Measurements from ENCODE around the gene USP17L22. TPM values are rescaled to one million over a fixed set of nuclear protein-coding genes. Genes with fewer than 3 reads are reported as not detected.
"Not testable (repeated sequence)": the region's sequence is repeated elsewhere in the genome, so short reads cannot be mapped to it uniquely, and the experiment has no call there.

Gene USP17L22
- total RNA-seq, 6 experiments from 2014 or later, result not detected

DNA sequence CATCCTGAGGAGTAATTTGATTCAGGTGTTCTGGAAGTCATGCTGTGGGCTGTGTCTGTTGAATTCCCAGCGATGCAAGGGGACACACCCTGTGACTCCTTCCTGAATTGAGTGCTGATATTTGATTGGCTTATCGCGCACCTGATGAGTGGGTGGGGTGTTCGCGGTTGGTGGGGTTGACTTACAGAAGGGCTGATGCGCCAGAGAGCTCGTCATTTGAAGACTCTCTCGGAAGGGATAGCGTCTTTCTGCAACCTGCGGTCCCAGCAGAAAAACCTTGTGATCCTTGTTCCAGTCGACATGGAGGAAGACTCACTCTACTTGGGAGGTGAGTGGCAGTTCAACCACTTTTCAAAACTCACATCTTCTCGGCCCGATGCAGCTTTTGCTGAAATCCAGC lies 4.8 kb upstream of the USP17L22 start, which contains the start of gene USP17L21:
Gene USP17L21, plus strand, starts transcription at position 301 of the 400 bp plus-strand sequence. Its CDS starts 0 bp downstream, at position 301.
- WGBS (ENCODE audit: insufficient coverage, low coverage, low lambda C conversion rate, missing lambda C conversion rate), result no CpG with 5 or more reads among the region's 13 CpGs
- intact Hi-C loops (cut with DNase I); H3K4me1 ChIP-seq; H3K4me3 ChIP-seq; H3K27ac ChIP-seq; H3K9me3 ChIP-seq; H3K27me3 ChIP-seq; ATAC-seq; DNase-seq; H3K36me3 ChIP-seq: not testable (repeated sequence)

DNA sequence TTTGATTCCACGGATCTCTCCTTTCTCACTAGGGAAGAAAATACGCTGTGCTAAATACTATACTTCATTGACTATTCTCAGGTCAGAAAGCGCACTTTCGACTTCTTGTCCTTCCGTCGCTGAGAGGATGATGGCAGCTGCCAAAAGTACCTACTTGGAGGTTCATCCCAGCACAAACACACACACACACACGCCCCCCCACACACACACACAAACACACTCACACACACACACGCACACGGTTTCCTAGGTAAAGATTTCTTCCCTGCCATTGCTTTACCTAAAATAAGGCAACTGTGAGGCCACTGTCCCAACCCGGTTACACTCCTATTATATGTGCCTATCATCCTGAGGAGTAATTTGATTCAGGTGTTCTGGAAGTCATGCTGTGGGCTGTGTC lies 4.3 kb downstream of the USP17L22 start:
- peak; percentile 56 to 71 (median 64) for DNase-seq
- H3K27ac ChIP-seq; H3K36me3 ChIP-seq; H3K27me3 ChIP-seq; ATAC-seq; H3K4me3 ChIP-seq; H3K9me3 ChIP-seq; intact Hi-C loops (cut with DNase I); H3K4me1 ChIP-seq: not testable (repeated sequence)
- 70% methylated on average over 8 of the region's 10 CpGs for WGBS (ENCODE audit: insufficient coverage, low coverage, low lambda C conversion rate, missing lambda C conversion rate)

Other genes with a start within 250 kb of the USP17L22 start
- not detected for gene FAM90A26, start 97.2 kb upstream of the USP17L22 start, total RNA-seq
- not detected for gene USP17L10, start 57.0 kb upstream of the USP17L22 start, total RNA-seq
- gene USP17L11, start 52.2 kb upstream of the USP17L22 start, total RNA-seq, result not detected
- gene USP17L12, start 47.5 kb upstream of the USP17L22 start, total RNA-seq, result not detected
- gene USP17L13, start 42.7 kb upstream of the USP17L22 start, total RNA-seq, result not detected
- gene USP17L15, start 33.2 kb upstream of the USP17L22 start, total RNA-seq, result not detected
- not detected for gene USP17L17, start 23.7 kb upstream of the USP17L22 start, total RNA-seq
- not detected for gene USP17L18, start 19.0 kb upstream of the USP17L22 start, total RNA-seq
- gene USP17L19, start 14.2 kb upstream of the USP17L22 start, total RNA-seq, result not detected
- not detected for gene USP17L20, start 9.5 kb upstream of the USP17L22 start, total RNA-seq
- gene USP17L21, start 4.7 kb upstream of the USP17L22 start, total RNA-seq, result not detected
- not detected for gene USP17L24, start 57.5 kb downstream of the USP17L22 start, total RNA-seq
- gene USP17L25, start 62.3 kb downstream of the USP17L22 start, total RNA-seq, result not detected
- gene USP17L26, start 67.0 kb downstream of the USP17L22 start, total RNA-seq, result not detected
- not detected for gene USP17L5, start 71.8 kb downstream of the USP17L22 start, total RNA-seq
- gene USP17L27, start 76.5 kb downstream of the USP17L22 start, total RNA-seq, result not detected
- gene USP17L28, start 81.3 kb downstream of the USP17L22 start, total RNA-seq, result not detected
- gene USP17L29, start 86.0 kb downstream of the USP17L22 start, total RNA-seq, result not detected
- not detected for gene USP17L30, start 95.5 kb downstream of the USP17L22 start, total RNA-seq
- not detected for gene DEFB131A, start 176.8 kb downstream of the USP17L22 start, total RNA-seq

Measured in right lobe of liver (tissue), 6 donors.